Activated T-helper 1 cell treated with Interleukin-2 at 50 U/mL for 16 hours (primary cell): ENCODE results near the gene ERO1B.

ENCODE experiments used
- DNase-seq: peaks from one replicate; pipeline ENCODE4 v3.0.0-alpha.2; 2020; ENCODE audit warnings: low read depth

Gene ERO1B

GRCh38 chr1:236301080-236301957 lies 19.6 kb upstream of the ERO1B start:
- no peak for DNase-seq

GRCh38 chr1:236297161-236297560 lies 15.4 kb upstream of the ERO1B start:
- DNase-seq: no peak

GRCh38 chr1:236292425-236292824 lies 10.7 kb upstream of the ERO1B start:
- no peak for DNase-seq

GRCh38 chr1:236289492-236290131 lies 7.9 kb upstream of the ERO1B start:
- no peak for DNase-seq

DNA sequence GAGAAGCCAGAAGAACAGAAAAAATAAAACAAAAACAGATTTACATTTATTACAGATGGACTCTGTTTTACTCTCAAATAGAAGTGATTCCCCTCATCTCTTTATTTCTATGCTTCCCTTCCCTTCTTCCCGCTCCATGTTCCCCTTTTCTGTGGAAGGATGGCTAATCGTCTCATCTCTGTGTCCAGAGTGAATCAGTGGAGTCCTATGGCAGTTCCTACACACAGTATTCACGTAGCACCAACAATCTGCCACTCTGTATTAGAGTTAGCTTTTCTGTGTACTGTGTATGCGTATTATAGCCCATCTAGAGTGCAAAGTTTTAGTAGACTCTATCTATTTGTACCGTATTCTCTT lies 6.8 kb upstream of the ERO1B start:
- no peak for DNase-seq

GRCh38 chr1:236287757-236288619 lies 6.2 kb upstream of the ERO1B start:
- no peak for DNase-seq

DNA sequence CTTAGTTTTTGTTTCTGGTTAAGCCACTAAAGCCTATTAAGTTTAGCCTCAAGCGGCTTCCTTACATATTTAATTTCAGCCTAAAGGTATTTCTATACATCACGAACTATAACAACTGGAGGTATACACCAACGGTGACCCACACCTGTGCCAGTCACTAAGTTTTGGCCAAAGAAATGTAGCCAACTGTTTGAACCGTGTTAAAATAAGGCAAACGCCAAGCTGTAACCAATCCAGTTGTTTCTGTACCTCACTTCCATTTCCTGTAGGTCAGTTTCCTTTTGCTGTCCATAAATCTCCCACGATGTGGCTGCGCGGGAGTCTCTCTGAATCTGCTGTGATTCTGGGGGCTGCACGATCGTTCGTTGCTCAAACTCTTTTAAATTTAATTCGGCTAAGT lies 5.6 kb upstream of the ERO1B start:
- no peak for DNase-seq

DNA sequence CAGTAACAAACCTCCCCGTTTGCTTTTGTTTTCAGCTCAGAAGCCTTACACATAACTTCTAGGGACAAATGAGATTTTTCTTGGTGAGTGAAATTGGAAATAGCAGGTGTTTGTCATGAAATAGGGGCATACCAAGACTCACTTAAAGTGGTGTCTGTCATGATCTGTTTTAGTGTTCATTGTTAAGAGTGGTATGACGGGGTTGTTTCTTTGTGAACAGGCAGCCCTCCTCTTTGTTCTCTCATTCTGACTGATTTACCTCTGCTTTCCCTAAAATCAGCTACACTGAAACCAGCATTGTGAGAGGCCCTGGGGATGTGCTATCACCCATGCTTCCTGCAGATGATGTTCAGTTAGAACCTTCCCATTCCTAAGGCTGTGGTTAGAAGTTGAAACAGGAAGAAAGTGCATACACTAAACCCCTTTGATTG lies 2.5 kb upstream of the ERO1B start:
- DNase-seq: no peak

GRCh38 chr1:236282719-236283118 lies 961 bp upstream of the ERO1B start:
- no peak for DNase-seq

- DNase-seq: no peak
Observed at GRCh38 chr1:236282425-236282716, 613 bp upstream of the ERO1B start.

- peak; percentile 7 for DNase-seq
Observed at GRCh38 chr1:236281198-236281653, 532 bp downstream of the ERO1B start.

- DNase-seq: peak; percentile 13
Observed at GRCh38 chr1:236280438-236281197, 1.1 kb downstream of the ERO1B start.

GRCh38 chr1:236275586-236275985 lies 6.2 kb downstream of the ERO1B start:
- no peak for DNase-seq

GRCh38 chr1:236275061-236275460 lies 6.7 kb downstream of the ERO1B start:
- no peak for DNase-seq

GRCh38 chr1:236273358-236273757 lies 8.4 kb downstream of the ERO1B start:
- no peak for DNase-seq

DNA sequence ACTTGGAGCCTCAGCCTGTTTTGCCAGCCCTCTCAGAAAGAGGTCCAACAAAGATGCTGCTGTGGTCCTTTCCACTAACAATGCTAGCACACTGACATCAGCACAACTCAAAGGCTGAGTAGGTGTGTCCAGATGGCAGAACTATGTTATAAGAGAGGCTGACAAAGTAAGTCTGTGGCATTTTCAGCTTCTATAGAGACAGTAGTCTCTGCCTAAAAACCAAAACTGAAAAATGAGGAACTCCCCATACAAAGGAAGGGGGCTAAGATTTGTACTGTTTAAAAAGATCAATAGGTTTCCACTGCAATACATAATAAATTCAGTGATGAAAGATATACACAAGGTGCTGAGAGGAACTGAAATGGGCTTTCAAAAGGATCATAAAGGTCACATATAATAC lies 12.3 kb downstream of the ERO1B start:
- DNase-seq: no peak

- DNase-seq: no peak
Observed at GRCh38 chr1:236261898-236262297, 19.9 kb downstream of the ERO1B start.

DNA sequence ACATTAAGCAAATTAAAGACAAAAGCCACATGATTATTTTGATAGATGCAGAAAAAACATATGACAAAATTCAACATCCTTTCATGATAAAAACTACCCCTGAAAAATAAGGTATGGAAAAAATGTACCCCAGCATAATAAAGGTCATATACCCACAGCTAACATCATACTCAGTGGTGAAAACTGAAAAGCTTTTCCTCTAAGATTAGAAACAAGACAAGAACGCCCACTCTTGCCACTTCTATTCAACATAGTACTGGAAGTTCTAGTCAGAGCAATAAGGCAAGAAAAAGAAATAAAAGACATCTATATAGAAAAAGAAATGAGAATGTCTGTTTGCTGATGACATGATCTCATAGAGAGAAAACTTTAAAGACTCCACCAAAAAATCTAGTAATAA lies 20.7 kb downstream of the ERO1B start:
- DNase-seq: no peak

DNA sequence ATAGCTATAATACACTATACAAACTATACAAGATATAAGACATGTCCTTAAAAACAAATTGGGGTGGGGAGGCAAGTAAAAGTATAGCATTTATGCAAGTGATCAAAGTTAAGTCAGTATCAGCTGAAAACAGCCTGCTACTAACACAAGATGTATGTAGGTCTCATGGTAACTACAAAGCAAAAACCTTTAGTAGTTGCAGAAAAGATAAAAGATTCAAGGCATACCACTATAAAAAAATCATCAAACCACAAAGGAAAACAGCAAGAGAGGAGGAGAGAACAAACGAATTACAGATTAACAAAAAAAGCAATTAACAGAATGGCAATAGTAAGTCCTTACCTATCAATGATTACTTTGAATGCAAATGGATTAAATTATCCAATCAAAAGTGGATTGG lies 22.7 kb downstream of the ERO1B start:
- no peak for DNase-seq

DNA sequence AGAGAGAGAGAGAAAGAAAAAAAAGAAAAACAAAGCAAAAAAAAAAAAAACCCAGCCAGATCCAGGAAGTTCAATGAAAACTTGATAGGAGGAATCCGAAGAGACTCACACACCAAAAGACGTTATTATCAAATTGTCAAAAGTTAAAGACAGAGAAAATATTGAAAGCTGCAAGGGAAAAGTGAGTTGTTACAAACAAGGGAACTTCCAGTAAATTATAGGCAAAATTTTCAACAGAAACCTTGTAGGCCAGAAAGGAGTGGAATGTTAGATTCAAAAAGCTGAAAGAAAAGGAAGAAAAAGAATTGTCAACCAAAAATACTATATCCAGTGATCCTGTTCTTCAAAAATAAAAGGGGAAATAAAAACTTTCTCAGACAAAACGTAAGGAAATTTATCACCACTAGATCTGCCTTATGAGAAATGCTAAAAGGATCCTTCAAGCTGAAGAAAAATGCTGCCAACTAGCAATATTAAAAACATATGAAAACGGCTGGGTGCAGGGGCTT lies 23.6 kb downstream of the ERO1B start:
- no peak for DNase-seq

DNA sequence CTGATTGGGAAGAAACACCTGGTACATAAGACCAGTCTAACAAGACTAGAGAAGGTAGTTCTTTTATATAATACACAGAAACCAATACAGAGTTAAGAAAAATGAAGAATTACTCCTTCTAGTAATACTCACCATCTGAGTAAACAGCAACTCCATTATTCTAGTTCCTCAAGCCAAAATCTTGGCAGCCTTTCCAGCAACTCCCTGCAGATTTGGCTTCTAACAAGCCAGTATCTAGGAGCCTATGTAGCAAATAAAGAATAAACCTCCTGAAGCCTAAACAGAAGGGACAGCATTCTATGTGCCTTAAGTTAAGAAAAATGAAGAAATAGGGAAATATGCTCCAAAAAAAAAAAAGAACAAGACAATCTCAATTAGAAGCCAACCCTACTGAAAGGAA lies 24.5 kb downstream of the ERO1B start:
- DNase-seq: no peak
